H1 (cell line): ENCODE data around the gene RALA. TPM values are rescaled to one million over a fixed set of nuclear protein-coding genes. Genes with fewer than 3 reads are reported as not detected.

Experiments used
- BRCA1 ChIP-seq: IDR thresholded peaks from 2 replicates; pipeline ENCODE4 v1.6.1; 2012; ENCODE audit warnings: low read depth, low read length, improper control_type of control experiment
- HDAC6 ChIP-seq: IDR thresholded peaks from one replicate; pipeline ENCODE4 v1.7.1; 2012; ENCODE audit warnings: low read depth, mild to moderate bottlenecking, inconsistent platforms, low read length, moderate library complexity
- RXRA ChIP-seq: IDR thresholded peaks from 2 replicates; pipeline ENCODE4 v1.6.1; 2011; ENCODE audit warnings: low read depth, mild to moderate bottlenecking, low read length, moderate library complexity; ENCODE audit not compliant: insufficient read depth
- TBP ChIP-seq: IDR thresholded peaks from 2 replicates; pipeline ENCODE4 v1.6.1; 2011; ENCODE audit warnings: low read depth, low read length, improper control_type of control experiment
- polyA plus RNA-seq, 7 experiments: library from polyadenylated mRNA; depleted of rRNA in 3 of 7; stranded (reverse) in 5 of 7; unstranded in 2 of 7; fragments of >200 nt in 5 of 7; fragments of 200-250 nt in 2 of 7; gene quantifications; 1 replicate in 5 of 7; 2 replicates in 1 of 7; 4 replicates in 1 of 7; pipeline versions ENCODE4 v1.2.1 to v1.2.3, GENCODE V29; 2011 to 2013; ENCODE audit warnings: missing spikeins in 2 of 7, mixed read lengths in 2 of 7
- total RNA-seq: library from RNA; stranded (reverse); fragmentation: NEBNext Ultra II Directional; extraction: Animal tissue kit (Norgen Biotek cat#: 25700); gene quantifications from 2 replicates; pipeline ENCODE4 v1.2.1, GENCODE V29; 2021
- TF ChIP-seq, protein P1 (sequence below): fragments of 300-600 bp; sonication (generic); IDR thresholded peaks from 2 replicates; pipeline ENCODE4 v1.7.1; 2012; ENCODE audit warnings: low read length, moderate library complexity, mild to moderate bottlenecking, inconsistent platforms; ENCODE audit not compliant: insufficient replicate concordance
- TF ChIP-seq, protein P2 (sequence below): IDR thresholded peaks from 2 replicates; pipeline ENCODE4 v1.6.1; 2011; ENCODE audit warnings: low read depth, mild to moderate bottlenecking, low read length; ENCODE audit not compliant: insufficient read depth

The RALA gene
- total and polyA plus RNA-seq, 2 of the 8 experiments (the other 6 are each of a cell fraction or from before 2014, with no cell fraction given): 24.1 to 72.8 TPM

DNA sequence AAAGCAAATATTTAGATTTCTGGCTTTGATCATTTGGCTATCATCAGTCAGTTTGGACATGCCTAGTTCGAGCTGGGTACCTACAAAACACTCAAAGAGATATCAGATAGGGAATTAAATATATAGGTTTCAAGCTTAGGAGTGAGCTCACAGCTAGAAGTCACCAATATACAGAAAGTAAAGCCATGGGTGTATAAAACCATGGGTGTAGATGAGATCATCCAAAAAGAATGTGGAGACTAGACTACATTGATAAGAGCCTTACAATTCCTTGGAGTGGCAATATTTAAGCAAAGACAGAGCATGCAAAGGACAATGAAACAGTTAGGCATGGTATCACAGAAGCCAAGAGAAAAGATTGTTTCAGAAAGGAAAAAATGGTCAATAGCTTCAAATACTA is 7.2 kb upstream of the RALA start (continued):
- TF ChIP-seq, protein P1, sequence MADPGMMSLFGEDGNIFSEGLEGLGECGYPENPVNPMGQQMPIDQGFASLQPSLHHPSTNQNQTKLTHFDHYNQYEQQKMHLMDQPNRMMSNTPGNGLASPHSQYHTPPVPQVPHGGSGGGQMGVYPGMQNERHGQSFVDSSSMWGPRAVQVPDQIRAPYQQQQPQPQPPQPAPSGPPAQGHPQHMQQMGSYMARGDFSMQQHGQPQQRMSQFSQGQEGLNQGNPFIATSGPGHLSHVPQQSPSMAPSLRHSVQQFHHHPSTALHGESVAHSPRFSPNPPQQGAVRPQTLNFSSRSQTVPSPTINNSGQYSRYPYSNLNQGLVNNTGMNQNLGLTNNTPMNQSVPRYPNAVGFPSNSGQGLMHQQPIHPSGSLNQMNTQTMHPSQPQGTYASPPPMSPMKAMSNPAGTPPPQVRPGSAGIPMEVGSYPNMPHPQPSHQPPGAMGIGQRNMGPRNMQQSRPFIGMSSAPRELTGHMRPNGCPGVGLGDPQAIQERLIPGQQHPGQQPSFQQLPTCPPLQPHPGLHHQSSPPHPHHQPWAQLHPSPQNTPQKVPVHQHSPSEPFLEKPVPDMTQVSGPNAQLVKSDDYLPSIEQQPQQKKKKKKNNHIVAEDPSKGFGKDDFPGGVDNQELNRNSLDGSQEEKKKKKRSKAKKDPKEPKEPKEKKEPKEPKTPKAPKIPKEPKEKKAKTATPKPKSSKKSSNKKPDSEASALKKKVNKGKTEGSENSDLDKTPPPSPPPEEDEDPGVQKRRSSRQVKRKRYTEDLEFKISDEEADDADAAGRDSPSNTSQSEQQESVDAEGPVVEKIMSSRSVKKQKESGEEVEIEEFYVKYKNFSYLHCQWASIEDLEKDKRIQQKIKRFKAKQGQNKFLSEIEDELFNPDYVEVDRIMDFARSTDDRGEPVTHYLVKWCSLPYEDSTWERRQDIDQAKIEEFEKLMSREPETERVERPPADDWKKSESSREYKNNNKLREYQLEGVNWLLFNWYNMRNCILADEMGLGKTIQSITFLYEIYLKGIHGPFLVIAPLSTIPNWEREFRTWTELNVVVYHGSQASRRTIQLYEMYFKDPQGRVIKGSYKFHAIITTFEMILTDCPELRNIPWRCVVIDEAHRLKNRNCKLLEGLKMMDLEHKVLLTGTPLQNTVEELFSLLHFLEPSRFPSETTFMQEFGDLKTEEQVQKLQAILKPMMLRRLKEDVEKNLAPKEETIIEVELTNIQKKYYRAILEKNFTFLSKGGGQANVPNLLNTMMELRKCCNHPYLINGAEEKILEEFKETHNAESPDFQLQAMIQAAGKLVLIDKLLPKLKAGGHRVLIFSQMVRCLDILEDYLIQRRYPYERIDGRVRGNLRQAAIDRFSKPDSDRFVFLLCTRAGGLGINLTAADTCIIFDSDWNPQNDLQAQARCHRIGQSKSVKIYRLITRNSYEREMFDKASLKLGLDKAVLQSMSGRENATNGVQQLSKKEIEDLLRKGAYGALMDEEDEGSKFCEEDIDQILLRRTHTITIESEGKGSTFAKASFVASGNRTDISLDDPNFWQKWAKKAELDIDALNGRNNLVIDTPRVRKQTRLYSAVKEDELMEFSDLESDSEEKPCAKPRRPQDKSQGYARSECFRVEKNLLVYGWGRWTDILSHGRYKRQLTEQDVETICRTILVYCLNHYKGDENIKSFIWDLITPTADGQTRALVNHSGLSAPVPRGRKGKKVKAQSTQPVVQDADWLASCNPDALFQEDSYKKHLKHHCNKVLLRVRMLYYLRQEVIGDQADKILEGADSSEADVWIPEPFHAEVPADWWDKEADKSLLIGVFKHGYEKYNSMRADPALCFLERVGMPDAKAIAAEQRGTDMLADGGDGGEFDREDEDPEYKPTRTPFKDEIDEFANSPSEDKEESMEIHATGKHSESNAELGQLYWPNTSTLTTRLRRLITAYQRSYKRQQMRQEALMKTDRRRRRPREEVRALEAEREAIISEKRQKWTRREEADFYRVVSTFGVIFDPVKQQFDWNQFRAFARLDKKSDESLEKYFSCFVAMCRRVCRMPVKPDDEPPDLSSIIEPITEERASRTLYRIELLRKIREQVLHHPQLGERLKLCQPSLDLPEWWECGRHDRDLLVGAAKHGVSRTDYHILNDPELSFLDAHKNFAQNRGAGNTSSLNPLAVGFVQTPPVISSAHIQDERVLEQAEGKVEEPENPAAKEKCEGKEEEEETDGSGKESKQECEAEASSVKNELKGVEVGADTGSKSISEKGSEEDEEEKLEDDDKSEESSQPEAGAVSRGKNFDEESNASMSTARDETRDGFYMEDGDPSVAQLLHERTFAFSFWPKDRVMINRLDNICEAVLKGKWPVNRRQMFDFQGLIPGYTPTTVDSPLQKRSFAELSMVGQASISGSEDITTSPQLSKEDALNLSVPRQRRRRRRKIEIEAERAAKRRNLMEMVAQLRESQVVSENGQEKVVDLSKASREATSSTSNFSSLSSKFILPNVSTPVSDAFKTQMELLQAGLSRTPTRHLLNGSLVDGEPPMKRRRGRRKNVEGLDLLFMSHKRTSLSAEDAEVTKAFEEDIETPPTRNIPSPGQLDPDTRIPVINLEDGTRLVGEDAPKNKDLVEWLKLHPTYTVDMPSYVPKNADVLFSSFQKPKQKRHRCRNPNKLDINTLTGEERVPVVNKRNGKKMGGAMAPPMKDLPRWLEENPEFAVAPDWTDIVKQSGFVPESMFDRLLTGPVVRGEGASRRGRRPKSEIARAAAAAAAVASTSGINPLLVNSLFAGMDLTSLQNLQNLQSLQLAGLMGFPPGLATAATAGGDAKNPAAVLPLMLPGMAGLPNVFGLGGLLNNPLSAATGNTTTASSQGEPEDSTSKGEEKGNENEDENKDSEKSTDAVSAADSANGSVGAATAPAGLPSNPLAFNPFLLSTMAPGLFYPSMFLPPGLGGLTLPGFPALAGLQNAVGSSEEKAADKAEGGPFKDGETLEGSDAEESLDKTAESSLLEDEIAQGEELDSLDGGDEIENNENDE: no peak
- no peak for TF ChIP-seq TBP
- TF ChIP-seq, protein P2, sequence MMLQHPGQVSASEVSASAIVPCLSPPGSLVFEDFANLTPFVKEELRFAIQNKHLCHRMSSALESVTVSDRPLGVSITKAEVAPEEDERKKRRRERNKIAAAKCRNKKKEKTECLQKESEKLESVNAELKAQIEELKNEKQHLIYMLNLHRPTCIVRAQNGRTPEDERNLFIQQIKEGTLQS: no peak
- no peak for TF ChIP-seq RXRA
- TF ChIP-seq BRCA1: no peak
- TF ChIP-seq HDAC6: no peak
- TF ChIP-seq, all 59 proteins: peak for 0
